Measurements from ENCODE around the gene HIPK4.

- TF ChIP-seq POLR2A (IDR thresholded peaks at IDR 0.05), result no peak
- TF ChIP-seq, protein P1, sequence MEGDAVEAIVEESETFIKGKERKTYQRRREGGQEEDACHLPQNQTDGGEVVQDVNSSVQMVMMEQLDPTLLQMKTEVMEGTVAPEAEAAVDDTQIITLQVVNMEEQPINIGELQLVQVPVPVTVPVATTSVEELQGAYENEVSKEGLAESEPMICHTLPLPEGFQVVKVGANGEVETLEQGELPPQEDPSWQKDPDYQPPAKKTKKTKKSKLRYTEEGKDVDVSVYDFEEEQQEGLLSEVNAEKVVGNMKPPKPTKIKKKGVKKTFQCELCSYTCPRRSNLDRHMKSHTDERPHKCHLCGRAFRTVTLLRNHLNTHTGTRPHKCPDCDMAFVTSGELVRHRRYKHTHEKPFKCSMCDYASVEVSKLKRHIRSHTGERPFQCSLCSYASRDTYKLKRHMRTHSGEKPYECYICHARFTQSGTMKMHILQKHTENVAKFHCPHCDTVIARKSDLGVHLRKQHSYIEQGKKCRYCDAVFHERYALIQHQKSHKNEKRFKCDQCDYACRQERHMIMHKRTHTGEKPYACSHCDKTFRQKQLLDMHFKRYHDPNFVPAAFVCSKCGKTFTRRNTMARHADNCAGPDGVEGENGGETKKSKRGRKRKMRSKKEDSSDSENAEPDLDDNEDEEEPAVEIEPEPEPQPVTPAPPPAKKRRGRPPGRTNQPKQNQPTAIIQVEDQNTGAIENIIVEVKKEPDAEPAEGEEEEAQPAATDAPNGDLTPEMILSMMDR (IDR thresholded peaks at IDR 0.05), result no peak
These were observed 58.9 kb downstream of the HIPK4 start for GRCh38 chr19:40331052-40331451.
